OCI-LY7 (cell line): ENCODE results near the gene SNAPC1. TPM values are rescaled to one million over a fixed set of nuclear protein-coding genes. Genes with fewer than 3 reads are reported as not detected.
"Not testable (repeated sequence)": the region's sequence is repeated elsewhere in the genome, so short reads cannot be mapped to it uniquely, and the experiment has no call there.

ENCODE experiments used
- BruUV-seq: library from RNA; stranded (reverse); fragments of 400-500 nt; replicated peaks from 2 replicates; lab custom pipeline; 2021; lab: Mats Ljungman, UMichigan
- CTCF ChIA-PET: fragments of 300-600 bp; sonication (Branson Sonifier 250); formaldehyde crosslinking; loops from one replicate; lab custom pipeline; 2022; ENCODE audit warnings: antibody characterized with exemption; ENCODE audit not compliant: unreplicated experiment; lab: Charles Lee
- POLR2A ChIA-PET: fragments of 300-600 bp; sonication (Branson Sonifier 250); formaldehyde crosslinking; loops from one replicate; lab custom pipeline; 2022; ENCODE audit warnings: antibody characterized with exemption; lab: Charles Lee
- DNase-seq: peaks from one replicate; pipeline ENCODE4 v3.0.0-alpha.2; 2015; ENCODE audit warnings: low spot score
- H2AFZ ChIP-seq: fragments of 200-600 bp; sonication (generic), shearing (Covaris generic); 2 replicates; pipeline ENCODE4 v1.6.1; 2014; ENCODE audit warnings: mild to moderate bottlenecking, antibody characterized with exemption, low read length, moderate library complexity
- H3K27ac ChIP-seq: fragments of 200-600 bp; sonication (generic); 2 replicates; pipeline ENCODE4 v1.5.1; 2014; ENCODE audit warnings: mixed run types, low read depth, mild to moderate bottlenecking, moderate library complexity, low read length, inconsistent platforms; ENCODE audit not compliant: poor library complexity, severe bottlenecking
- H3K36me3 ChIP-seq: fragments of 200-600 bp; sonication (generic); 2 replicates; pipeline ENCODE4 v1.6.1; 2014; ENCODE audit warnings: mild to moderate bottlenecking, antibody characterized with exemption, low read length, moderate library complexity, mixed read lengths; ENCODE audit not compliant: insufficient read depth
- H3K4me1 ChIP-seq: fragments of 200-600 bp; sonication (generic); 2 replicates; pipeline ENCODE4 v1.5.1; 2014; ENCODE audit warnings: mild to moderate bottlenecking, low read length; ENCODE audit not compliant: insufficient read depth, poor library complexity, severe bottlenecking
- H3K4me2 ChIP-seq: fragments of 200-600 bp; sonication (generic); 2 replicates; pipeline ENCODE4 v1.6.1; 2014; ENCODE audit warnings: mild to moderate bottlenecking, low read length
- H3K4me3 ChIP-seq: fragments of 200-600 bp; sonication (generic); 2 replicates; pipeline ENCODE4 v1.5.1; 2014; ENCODE audit warnings: mild to moderate bottlenecking, low read depth, low read length; ENCODE audit not compliant: poor library complexity, severe bottlenecking
- H3K79me2 ChIP-seq: fragments of 200-600 bp; sonication (generic); 2 replicates; pipeline ENCODE4 v1.6.1; 2016; ENCODE audit warnings: low read depth, mild to moderate bottlenecking, low read length, moderate library complexity, mixed read lengths; ENCODE audit not compliant: insufficient read depth
- H3K9me2 ChIP-seq: fragments of 200-600 bp; sonication (generic); 2 replicates; pipeline ENCODE4 v1.6.1; 2016; ENCODE audit warnings: mild to moderate bottlenecking, low read length, mixed read lengths; ENCODE audit not compliant: insufficient read depth
- H3K9me3 ChIP-seq: fragments of 200-600 bp; sonication (generic); 2 replicates; pipeline ENCODE4 v1.6.1; 2014; ENCODE audit warnings: mild to moderate bottlenecking, mixed run types, low read length, mixed read lengths
- H4K20me1 ChIP-seq: fragments of 200-600 bp; sonication (generic); 2 replicates; pipeline ENCODE4 v1.6.1; 2014; ENCODE audit warnings: mild to moderate bottlenecking, antibody characterized with exemption, low read length, moderate library complexity, mixed read lengths; ENCODE audit not compliant: insufficient read depth
- CTCF ChIP-seq: fragments of 200-600 bp; sonication (generic); conservative IDR thresholded peaks from 2 replicates; pipeline ENCODE4 v1.5.1; 2014; ENCODE audit warnings: mild to moderate bottlenecking, antibody characterized with exemption, low read length, moderate library complexity, mixed read lengths
- EZH2phosphoT487 ChIP-seq: fragments of 200-600 bp; sonication (generic); IDR thresholded peaks from 2 replicates; pipeline ENCODE4 v1.6.1; 2018; ENCODE audit warnings: low read depth, borderline replicate concordance, mild to moderate bottlenecking, mixed run types, antibody characterized with exemption, low read length, moderate library complexity, mixed read lengths
- intact Hi-C: fragments of 100-400 bp; cut with micrococcal nuclease; formaldehyde crosslinking; loops from one replicate; pipeline ENCODE4 v1.10.0; 2022; ENCODE audit not compliant: unreplicated experiment
- total RNA-seq, 2 experiments: library from RNA; depleted of rRNA in 1 of 2; stranded (reverse); fragments of >200 nt in 1 of 2; shearing (Covaris generic) in 1 of 2; gene quantifications; 2 replicates each; pipeline ENCODE4 v1.2.3, GENCODE V29; 2014 to 2022

Gene SNAPC1
- total RNA-seq, 2 experiments from 2014 or later: 10.5 to 12.1 TPM

- ChIA-PET POLR2A (interaction anchor here (0.7 to 1.5 kb wide), 7 partner anchors 15 to 1386 kb away, joined by 3 to 5 read pairs (median 3); no protein-coding TSS in a partner anchor), CTCF (interaction anchor here (0.6 kb wide), 1 partner anchor 273 kb away, joined by 4 read pairs; no protein-coding TSS in a partner anchor)
- Histone ChIP-seq H3K36me3 (peaks cover 98% of the 10 kb centered on the region), H3K4me3 (no peak overlapping the region), H3K79me2 (peaks cover 23% of the 10 kb centered on the region; the same call in 1 of the 2 replicates), H2AFZ (no peak overlapping the region), H3K9me3 (no peaks in the 10 kb centered on the region), H3K4me2 (no peak overlapping the region), H3K9me2 (no peaks in the 10 kb centered on the region), H4K20me1 (no peaks in the 10 kb centered on the region; the same call in 1 of the 2 replicates), H3K27ac (no peak overlapping the region), H3K4me1 (peaks cover 22% of the 10 kb centered on the region)
- intact Hi-C loops: no loop called here
- DNase-seq: no peak
- BruUV-seq: no TSS peak
- TF ChIP-seq CTCF (no peak), EZH2phosphoT487 (no peak)
Measured at GRCh38 chr14:61744238-61744637, 18.0 kb upstream of the SNAPC1 start.

- CTCF ChIA-PET: interaction anchor here (0.6 to 1.2 kb wide), 4 partner anchors 18 to 267 kb away, joined by 3 to 4 read pairs (median 4); no protein-coding TSS in a partner anchor
- POLR2A ChIA-PET: interaction anchor here (0.6 to 2.5 kb wide), 15 partner anchors 8 to 1694 kb away, joined by 3 to 10 read pairs (median 3); partner anchors contain the start of gene SNAPC1
- H2AFZ ChIP-seq, H4K20me1 ChIP-seq, H3K9me3 ChIP-seq, H3K4me3 ChIP-seq, BruUV-seq, H3K9me2 ChIP-seq, intact Hi-C loops: not testable (repeated sequence)
- Histone ChIP-seq H3K4me1 (peaks cover 41% of the 10 kb centered on the region), H3K4me2 (peak overlapping the region; percentile 83; the same call in 1 of the 2 replicates), H3K79me2 (peaks cover 30% of the 10 kb centered on the region; the same call in 1 of the 2 replicates), H3K36me3 (peaks cover 85% of the 10 kb centered on the region), H3K27ac (peak overlapping the region; percentile 43)
- DNase-seq: peak; percentile 39
Measured at GRCh38 chr14:61746346-61746745, 15.9 kb upstream of the SNAPC1 start.

- Histone ChIP-seq H3K4me2 (peak overlapping the region; percentile 83; the same call in 1 of the 2 replicates), H3K4me1 (peaks cover 46% of the 10 kb centered on the region), H3K9me3 (no peaks in the 10 kb centered on the region), H3K27ac (peak overlapping the region; percentile 43), H3K9me2 (no peaks in the 10 kb centered on the region), H2AFZ (no peak overlapping the region), H3K79me2 (peaks cover 30% of the 10 kb centered on the region; the same call in 1 of the 2 replicates), H3K4me3 (no peak overlapping the region), H4K20me1 (no peaks in the 10 kb centered on the region; the same call in 1 of the 2 replicates), H3K36me3 (peaks cover 79% of the 10 kb centered on the region)
- no peak for TF ChIP-seq EZH2phosphoT487
- no peak for TF ChIP-seq CTCF
- BruUV-seq: no TSS peak
- POLR2A ChIA-PET: interaction anchor here (0.6 to 3.0 kb wide), 10 partner anchors 8 to 1540 kb away, joined by 3 to 24 read pairs (median 4); partner anchors contain the start of gene SNAPC1
- CTCF ChIA-PET: interaction anchor here (1.1 to 1.2 kb wide), 2 partner anchors 21 to 194 kb away, joined by 4 read pairs; no protein-coding TSS in a partner anchor
- intact Hi-C loops: no loop called here
- no peak for DNase-seq
Measured at GRCh38 chr14:61746881-61747280, 15.3 kb upstream of the SNAPC1 start.
